22Rv1 (cell line): Measurements from ENCODE around the gene XAB2.

Experiments used
- H3K27ac ChIP-seq: fragments of 450-650 bp; 2 replicates; pipeline ENCODE4 v1.5.1; 2017
- CTCF ChIP-seq: fragments of 450-650 bp; IDR thresholded peaks from 2 replicates; pipeline ENCODE4 v1.5.1; 2017; ENCODE audit warnings: mild to moderate bottlenecking
- ZFX ChIP-seq: fragments of 450-650 bp; IDR thresholded peaks from 2 replicates; pipeline ENCODE4 v1.6.1; 2017; ENCODE audit warnings: antibody characterized with exemption, borderline replicate concordance

XAB2 gene

GRCh38 chr19:7643031-7643415, 13.7 kb upstream of the XAB2 start:
- no peak for TF ChIP-seq CTCF
- TF ChIP-seq ZFX: no peak
- peak overlapping the region; percentile 26; the same call in 1 of the 2 replicates for H3K27ac ChIP-seq

GRCh38 chr19:7642295-7643030, 13.1 kb upstream of the XAB2 start:
- H3K27ac ChIP-seq: peak overlapping the region; percentile 26; the same call in 1 of the 2 replicates

DNA sequence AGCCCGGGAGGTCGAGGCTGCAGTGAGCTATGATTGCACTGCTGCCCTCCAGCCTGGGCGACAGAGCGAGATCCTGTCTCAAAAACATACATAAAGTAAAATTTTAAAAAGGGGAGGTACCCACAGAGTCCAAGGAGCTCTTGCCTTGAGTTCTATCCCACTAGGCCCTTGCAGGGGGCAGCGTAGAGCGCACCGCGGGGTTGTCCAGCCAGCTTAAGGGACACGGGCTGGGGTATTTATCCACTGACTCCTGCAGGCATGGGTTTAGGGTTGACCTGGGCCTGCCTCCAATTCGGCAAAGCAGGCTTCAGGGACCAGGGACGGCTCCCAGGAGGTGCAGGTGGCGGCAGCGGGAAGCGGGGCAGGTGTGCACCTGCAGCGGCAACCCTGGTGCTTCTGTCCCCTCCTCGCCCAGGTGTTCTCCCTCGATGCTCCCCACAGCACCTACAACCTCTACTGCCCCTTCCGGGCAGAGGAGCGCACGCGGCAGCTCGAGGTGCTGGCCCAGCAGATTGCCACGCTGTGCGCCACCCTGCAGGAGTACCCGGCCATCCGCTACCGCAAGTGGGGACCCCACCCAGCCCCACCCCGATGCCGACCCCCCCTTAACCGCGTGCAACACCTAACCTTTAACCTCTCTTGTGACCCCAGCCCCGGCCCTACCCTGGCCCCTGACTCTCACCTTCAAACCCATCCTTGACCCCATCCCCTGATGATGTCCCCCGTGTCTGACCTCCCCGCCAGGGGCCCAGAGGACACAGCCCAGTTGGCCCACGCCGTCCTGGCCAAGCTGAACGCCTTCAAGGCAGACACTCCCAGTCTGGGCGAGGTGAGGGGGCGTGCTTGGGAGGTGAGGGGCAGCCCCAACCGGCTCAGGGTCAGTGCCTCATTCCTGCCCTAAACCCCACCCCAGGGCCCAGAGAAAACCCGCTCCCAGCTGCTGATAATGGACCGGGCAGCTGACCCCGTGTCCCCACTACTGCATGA, 12.2 kb upstream of the XAB2 start:
- TF ChIP-seq ZFX: no peak
- TF ChIP-seq CTCF: no peak
- no peak overlapping the region for H3K27ac ChIP-seq

More at GRCh38 chr19:7642295-7643030, 13.1 kb upstream of the XAB2 start:
- TF ChIP-seq CTCF: no peak
- TF ChIP-seq ZFX: no peak

DNA sequence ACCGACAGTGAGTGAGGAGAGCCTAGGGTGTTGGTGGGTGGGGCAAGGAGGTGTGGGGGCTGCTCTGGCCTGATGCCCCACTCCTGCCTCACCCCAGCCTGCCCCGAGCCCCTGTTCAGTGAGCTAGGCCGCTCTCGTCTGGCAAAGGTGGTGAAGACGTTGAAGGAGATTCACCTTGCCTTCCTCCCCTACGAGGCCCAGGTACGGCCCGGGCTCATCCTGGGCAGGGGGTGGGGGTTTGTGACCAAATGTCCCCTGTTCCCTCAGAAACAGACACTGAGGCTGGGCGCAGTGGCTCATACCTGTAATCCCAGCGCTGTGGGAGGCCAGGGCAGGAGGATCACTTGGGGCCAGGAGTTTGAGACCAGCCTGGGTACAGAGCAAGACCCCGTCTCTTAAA, 11.5 kb upstream of the XAB2 start:
- TF ChIP-seq CTCF (no peak), ZFX (no peak)
- H3K27ac ChIP-seq: no peak overlapping the region

DNA sequence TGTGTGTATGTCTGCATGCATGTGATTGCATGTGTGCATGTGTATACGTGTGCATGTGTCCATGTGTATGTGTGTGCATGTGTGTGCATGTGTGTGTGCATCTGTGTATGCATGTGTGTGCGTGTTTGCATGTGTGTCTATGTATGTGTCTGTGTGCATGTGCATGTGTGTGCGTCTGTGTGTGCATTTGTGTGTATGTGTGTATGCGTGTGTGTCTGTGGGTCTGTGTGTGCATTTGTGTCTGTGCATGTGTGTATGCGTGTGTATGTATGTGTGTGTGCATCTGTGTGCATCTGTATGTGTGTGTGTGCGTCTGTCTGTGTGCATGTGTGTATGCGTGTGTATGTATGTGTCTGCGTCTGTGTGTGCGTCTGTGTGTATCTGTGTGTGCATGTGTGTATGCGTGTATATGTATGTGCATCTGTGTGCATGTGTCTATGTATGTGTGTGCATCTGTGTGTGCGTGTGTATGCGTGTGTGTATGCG, 10.6 kb upstream of the XAB2 start:
- TF ChIP-seq ZFX (no peak), CTCF (no peak)
- H3K27ac ChIP-seq: no peak overlapping the region

- TF ChIP-seq CTCF (no peak), ZFX (no peak)
- H3K27ac ChIP-seq: peak overlapping the region; percentile 71; the same call in 1 of the 2 replicates
Measured at GRCh38 chr19:7638802-7639465, 9.6 kb upstream of the XAB2 start.
